ENCODE measurements around the gene SLC6A15. TPM values are rescaled to one million over a fixed set of nuclear protein-coding genes. Genes with fewer than 3 reads are reported as not detected.

SLC6A15 gene
- total RNA-seq, 1 experiment from 2014 or later: 11.0 TPM

GRCh38 chr12:84814664-84815245 lies 97.8 kb downstream of the SLC6A15 start:
- POLR2A ChIA-PET (ENCODE audit: low non-redundant PET): no interaction called here
- H3K4me3 ChIP-seq (ENCODE audit: low read depth, low read length, poor library complexity, severe bottlenecking): no peak overlapping the region
- H3K4me1 ChIP-seq (ENCODE audit: insufficient read depth, low read length, poor library complexity, severe bottlenecking): no peaks in the 10 kb centered on the region
- TF ChIP-seq, protein P1, sequence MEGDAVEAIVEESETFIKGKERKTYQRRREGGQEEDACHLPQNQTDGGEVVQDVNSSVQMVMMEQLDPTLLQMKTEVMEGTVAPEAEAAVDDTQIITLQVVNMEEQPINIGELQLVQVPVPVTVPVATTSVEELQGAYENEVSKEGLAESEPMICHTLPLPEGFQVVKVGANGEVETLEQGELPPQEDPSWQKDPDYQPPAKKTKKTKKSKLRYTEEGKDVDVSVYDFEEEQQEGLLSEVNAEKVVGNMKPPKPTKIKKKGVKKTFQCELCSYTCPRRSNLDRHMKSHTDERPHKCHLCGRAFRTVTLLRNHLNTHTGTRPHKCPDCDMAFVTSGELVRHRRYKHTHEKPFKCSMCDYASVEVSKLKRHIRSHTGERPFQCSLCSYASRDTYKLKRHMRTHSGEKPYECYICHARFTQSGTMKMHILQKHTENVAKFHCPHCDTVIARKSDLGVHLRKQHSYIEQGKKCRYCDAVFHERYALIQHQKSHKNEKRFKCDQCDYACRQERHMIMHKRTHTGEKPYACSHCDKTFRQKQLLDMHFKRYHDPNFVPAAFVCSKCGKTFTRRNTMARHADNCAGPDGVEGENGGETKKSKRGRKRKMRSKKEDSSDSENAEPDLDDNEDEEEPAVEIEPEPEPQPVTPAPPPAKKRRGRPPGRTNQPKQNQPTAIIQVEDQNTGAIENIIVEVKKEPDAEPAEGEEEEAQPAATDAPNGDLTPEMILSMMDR (conservative IDR thresholded peaks at IDR 0.05; ENCODE audit: low read depth, low read length): no peak
- no peak for TF ChIP-seq EZH2 (IDR thresholded peaks at IDR 0.05; ENCODE audit: borderline replicate concordance, low read depth, low read length, poor library complexity, severe bottlenecking)
- H3K9me3 ChIP-seq (ENCODE audit: low read depth, low read length, poor library complexity, severe bottlenecking): no peaks in the 10 kb centered on the region
- CTCF ChIA-PET: no interaction called here
- DNase-seq (ENCODE audit: low spot score): no peak
- no peak overlapping the region for H3K27ac ChIP-seq (ENCODE audit: low read depth, low read length, poor library complexity, severe bottlenecking)
- intact Hi-C loops (cut with micrococcal nuclease; ENCODE audit: unreplicated experiment): no loop called here
- H3K36me3 ChIP-seq (ENCODE audit: insufficient read depth, low read length, poor library complexity, severe bottlenecking): no peaks in the 10 kb centered on the region
- BruUV-seq (replicated peaks): no TSS peak
- no peaks in the 10 kb centered on the region for H3K27me3 ChIP-seq (replicated peaks; ENCODE audit: insufficient read depth, low read depth, low read length, poor library complexity)

- TF ChIP-seq EZH2 (IDR thresholded peaks at IDR 0.05; ENCODE audit: borderline replicate concordance, low read depth, low read length, poor library complexity, severe bottlenecking): no peak
- TF ChIP-seq, protein P1 (conservative IDR thresholded peaks at IDR 0.05; ENCODE audit: low read depth, low read length): no peak
- H3K27ac ChIP-seq (ENCODE audit: low read depth, low read length, poor library complexity, severe bottlenecking): no peak overlapping the region
- CTCF ChIA-PET: no interaction called here
- intact Hi-C loops (cut with micrococcal nuclease; ENCODE audit: unreplicated experiment): no loop called here
- H3K27me3 ChIP-seq (replicated peaks; ENCODE audit: insufficient read depth, low read depth, low read length, poor library complexity): no peaks in the 10 kb centered on the region
- no peak for DNase-seq (ENCODE audit: low spot score)
- no peaks in the 10 kb centered on the region for H3K36me3 ChIP-seq (ENCODE audit: insufficient read depth, low read length, poor library complexity, severe bottlenecking)
- no peak overlapping the region for H3K4me3 ChIP-seq (ENCODE audit: low read depth, low read length, poor library complexity, severe bottlenecking)
- POLR2A ChIA-PET (ENCODE audit: low non-redundant PET): no interaction called here
- BruUV-seq (replicated peaks): no TSS peak
- no peaks in the 10 kb centered on the region for H3K9me3 ChIP-seq (ENCODE audit: low read depth, low read length, poor library complexity, severe bottlenecking)
- H3K4me1 ChIP-seq (ENCODE audit: insufficient read depth, low read length, poor library complexity, severe bottlenecking): no peaks in the 10 kb centered on the region
Observed at GRCh38 chr12:84813780-84814663, 98.6 kb downstream of the SLC6A15 start.

- DNase-seq (ENCODE audit: low spot score): no peak
- CTCF ChIA-PET: interaction anchor here (0.6 kb wide), 1 partner anchor 31 kb away, joined by 3 read pairs; no protein-coding TSS in a partner anchor
Observed at GRCh38 chr12:84811291-84811690, 101.3 kb downstream of the SLC6A15 start.

More at GRCh38 chr12:84811291-84811690, 101.3 kb downstream of the SLC6A15 start:
- H3K36me3 ChIP-seq (ENCODE audit: insufficient read depth, low read length, poor library complexity, severe bottlenecking): no peaks in the 10 kb centered on the region
- no peak overlapping the region for H3K4me3 ChIP-seq (ENCODE audit: low read depth, low read length, poor library complexity, severe bottlenecking)
- POLR2A ChIA-PET (ENCODE audit: low non-redundant PET): no interaction called here
- H3K9me3 ChIP-seq (ENCODE audit: low read depth, low read length, poor library complexity, severe bottlenecking): no peaks in the 10 kb centered on the region
- H3K4me1 ChIP-seq (ENCODE audit: insufficient read depth, low read length, poor library complexity, severe bottlenecking): no peaks in the 10 kb centered on the region
- no TSS peak for BruUV-seq (replicated peaks)
- intact Hi-C loops (cut with micrococcal nuclease; ENCODE audit: unreplicated experiment): no loop called here
- H3K27ac ChIP-seq (ENCODE audit: low read depth, low read length, poor library complexity, severe bottlenecking): no peak overlapping the region
- TF ChIP-seq, protein P1 (conservative IDR thresholded peaks at IDR 0.05; ENCODE audit: low read depth, low read length): no peak
- TF ChIP-seq EZH2 (IDR thresholded peaks at IDR 0.05; ENCODE audit: borderline replicate concordance, low read depth, low read length, poor library complexity, severe bottlenecking): no peak
- no peaks in the 10 kb centered on the region for H3K27me3 ChIP-seq (replicated peaks; ENCODE audit: insufficient read depth, low read depth, low read length, poor library complexity)
